DMS114 treated with DMSO at 0.1 percent for 48 hours (cell line): ENCODE measurements around the gene HDAC4.
"Not testable (repeated sequence)": the region's sequence is repeated elsewhere in the genome, so short reads cannot be mapped to it uniquely, and the experiment has no call there.

Source experiments
- DNase-seq: peaks from one replicate; lab custom pipeline; 2025; ENCODE audit not compliant: unreplicated experiment; lab: John Stamatoyannopoulos, UW

HDAC4 gene

GRCh38 chr2:239400596-239401066 lies at the start of gene HDAC4:
Gene HDAC4 (minus strand): TSS chr2:239401020. CDS start chr2:239352699, 48,321 bp downstream.
- no peak for DNase-seq

DNA sequence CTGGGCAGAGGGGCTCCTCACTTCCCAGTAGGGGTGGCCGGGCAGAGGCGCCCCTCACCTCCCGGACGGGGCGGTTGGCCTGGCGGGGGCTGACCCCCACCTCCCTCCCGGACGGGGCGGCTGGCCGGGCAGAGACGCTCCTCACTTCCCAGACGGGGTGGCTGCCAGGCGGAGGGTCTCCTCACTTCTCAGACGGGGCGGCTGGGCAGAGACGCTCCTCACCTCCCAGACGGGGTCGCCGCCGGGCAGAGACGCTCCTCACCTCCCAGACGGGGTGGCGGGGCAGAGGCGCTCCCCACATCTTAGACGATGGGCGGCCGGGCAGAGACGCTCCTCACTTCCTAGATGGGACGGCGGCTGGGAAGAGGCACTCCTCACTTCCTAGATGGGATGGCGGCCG lies 48.6 kb upstream of the HDAC4 start:
- DNase-seq, result not testable (repeated sequence)

DNA sequence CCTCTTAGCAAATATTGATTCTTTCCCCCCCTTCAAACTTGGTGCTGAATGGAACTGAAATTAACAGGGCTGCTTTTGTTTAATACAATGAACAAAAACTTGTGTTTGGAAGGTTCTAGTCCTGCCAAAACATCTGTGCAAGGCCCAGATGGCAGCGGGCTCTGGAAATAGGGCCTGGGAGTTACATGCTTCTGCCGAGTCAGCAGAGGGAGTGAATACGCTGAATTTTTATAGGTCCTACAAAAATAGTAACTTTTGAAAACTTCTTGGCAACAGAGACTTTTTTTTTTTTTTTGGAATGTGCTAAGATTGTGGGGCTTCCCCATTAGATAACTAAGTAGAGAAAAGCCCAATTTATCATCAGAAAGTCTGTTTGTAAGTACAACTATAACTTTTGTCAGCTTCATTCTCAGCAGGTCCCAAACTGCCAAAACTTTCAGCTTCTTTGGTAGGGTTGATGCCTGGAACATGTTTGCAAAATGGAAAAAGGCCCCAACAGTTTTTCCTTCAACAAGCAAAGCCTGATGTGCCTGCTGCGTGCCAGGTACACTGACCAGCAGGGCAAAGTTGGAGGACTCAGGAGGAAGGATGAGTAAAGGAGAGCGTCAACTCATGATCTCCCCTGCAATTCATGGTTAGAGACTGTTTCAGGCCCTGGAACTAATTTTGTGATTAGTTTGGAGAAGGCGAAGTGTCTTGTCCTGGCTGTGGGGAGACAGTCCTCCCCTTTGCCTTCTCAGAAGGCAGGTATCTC lies 45.1 kb upstream of the HDAC4 start:
- DNase-seq, result no peak

DNA sequence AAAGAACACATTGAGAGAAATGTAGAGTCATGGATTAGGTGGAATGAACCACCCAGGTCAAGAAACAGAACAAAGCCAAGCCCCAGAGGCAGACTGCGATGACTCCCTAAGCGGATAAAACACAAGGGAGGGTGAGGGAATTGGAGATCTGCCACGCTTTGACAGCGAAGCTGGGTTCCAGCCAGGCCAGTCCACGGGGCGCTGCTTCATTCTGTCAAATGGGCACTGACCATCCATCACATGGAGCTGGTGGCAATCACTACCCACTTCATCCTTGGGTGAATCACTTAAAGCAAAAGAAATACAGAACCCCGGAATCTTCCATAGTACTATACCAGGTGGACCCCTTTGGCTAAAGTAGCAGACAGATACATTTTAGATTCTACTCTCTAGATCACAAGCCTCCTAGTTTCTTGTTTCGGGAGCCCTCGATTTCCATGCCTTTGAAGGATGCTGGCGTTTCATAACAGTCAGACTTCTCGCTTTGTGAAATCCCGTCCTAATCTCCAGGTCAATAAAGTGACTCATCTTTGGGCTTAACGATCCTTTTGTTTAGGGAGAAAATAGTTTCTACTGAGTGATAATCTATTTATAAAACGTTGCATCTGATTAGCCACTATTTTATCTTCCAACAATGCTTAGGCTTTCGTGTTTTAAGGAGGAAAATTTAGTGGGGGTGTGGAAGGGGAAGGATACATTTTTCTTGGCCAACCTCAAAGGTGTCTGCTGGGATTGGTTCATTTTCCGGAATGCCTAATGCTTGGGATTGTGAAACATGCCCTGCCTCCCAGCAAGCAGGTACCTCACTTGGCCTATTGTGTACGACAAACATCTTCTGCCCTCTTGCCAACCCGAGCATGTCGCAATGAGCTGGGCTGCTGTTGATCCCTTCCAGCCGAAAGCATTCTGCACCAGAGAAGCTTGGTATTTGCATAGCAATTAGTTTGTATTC lies 44.1 kb upstream of the HDAC4 start:
- no peak for DNase-seq

- DNase-seq, result no peak
Measured at GRCh38 chr2:239443666-239444567, 43.1 kb upstream of the HDAC4 start.

- DNase-seq, result no peak
Measured at GRCh38 chr2:239443102-239443620, 42.3 kb upstream of the HDAC4 start.

- no peak for DNase-seq
Measured at GRCh38 chr2:239442192-239442591, 41.4 kb upstream of the HDAC4 start.

- no peak for DNase-seq
Measured at GRCh38 chr2:239441261-239442078, 40.6 kb upstream of the HDAC4 start.

DNA sequence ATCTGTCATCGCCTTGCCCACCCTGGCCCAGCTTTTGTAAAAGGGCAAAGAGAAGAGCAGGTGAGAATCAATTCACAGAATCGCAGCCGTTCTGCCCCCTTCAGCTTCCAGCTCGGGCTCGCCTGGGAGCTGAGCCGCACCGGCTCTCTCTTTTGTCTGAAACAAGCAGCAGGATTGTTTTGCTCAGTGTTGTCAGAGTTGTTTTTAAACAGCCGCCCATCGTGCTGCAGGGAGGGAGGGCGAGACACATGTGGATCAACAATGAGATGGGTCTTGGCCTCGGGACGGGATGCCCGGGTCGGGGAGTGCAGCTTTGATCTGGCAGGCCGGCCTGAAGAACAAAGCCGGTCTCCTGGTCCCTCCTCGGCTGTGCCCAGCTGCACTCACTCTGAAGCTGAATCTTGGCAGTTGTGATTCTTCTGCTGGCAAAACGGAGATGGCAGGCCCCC lies 39.7 kb upstream of the HDAC4 start:
- DNase-seq, result no peak

DNA sequence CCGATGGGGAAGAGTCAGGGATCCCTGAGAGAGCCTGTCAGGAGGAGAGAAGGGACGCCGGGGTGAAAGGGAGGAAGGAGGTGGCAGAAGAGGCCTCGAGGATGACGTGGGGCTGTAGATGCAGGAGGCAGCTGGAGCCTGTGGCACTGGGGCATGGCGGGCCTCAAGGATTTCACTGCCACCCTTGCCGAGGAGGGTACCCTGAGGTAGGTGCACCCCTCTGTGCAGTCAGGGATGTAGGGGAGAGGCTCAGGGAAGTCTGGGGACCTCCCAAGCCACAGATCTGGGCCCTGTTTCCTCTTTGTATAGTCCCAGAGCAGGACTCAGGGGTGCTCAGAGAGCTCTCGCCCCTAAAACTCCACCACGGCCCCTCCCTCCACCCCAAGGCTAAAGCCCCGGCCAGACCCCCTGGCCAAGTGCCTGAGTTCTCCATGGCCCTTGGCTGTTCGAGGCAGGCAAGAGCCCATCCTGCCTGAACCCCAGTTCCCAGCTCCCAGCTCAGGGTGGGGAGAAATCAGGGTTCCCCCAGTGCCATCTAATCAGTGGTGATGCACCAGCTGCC lies 39.0 kb upstream of the HDAC4 start:
- DNase-seq, result no peak

GRCh38 chr2:239438995-239439753 lies 38.4 kb upstream of the HDAC4 start:
- no peak for DNase-seq

DNA sequence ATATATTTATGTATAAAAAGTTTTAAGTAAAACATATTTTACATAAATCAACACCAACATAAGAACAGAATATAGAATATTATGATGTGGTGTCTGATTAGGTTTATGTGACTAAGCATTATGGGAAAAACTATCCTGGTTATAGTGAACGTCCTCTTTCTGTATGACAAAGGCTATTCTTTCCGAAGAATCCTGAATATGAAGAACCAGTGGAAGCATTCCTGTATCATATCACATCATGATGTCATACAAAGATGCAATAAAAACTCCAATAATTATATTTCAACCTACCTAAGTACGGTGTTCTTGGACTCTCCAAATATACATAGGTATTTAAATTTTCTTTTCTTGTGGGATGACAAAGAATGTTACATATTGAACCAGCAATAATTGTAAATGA lies 37.5 kb upstream of the HDAC4 start:
- DNase-seq, result no peak

DNA sequence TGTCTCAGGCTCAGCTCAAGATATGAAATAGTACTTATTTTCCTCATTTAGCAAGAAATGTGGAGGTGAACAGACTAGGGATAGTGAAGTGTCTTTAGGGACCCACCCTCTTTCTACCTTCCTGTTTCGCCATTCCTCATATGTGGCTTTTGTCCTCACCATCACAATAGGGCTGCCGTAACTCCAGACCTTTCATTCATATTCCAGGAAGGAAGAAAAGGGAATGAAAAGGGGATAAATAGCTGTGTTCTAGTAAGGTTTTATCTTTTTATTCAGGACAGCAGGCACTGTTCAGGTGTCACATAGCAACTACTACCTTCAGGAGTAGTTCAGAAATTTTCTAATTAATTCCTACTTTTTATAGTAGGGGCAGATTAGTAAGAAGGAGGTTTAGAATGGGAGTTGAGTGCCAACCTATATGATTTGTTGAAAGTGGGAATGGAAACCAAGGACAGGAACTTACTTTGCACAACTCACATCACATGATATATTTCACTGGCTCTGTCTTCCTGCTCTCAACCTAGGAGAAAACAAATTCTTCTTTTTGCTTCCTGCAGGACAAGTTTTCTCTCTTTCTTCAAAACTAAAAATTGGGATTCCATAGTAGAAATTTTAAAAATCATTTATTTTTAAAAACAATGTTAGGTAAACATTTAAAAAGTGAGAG lies 36.0 kb upstream of the HDAC4 start:
- no peak for DNase-seq

DNA sequence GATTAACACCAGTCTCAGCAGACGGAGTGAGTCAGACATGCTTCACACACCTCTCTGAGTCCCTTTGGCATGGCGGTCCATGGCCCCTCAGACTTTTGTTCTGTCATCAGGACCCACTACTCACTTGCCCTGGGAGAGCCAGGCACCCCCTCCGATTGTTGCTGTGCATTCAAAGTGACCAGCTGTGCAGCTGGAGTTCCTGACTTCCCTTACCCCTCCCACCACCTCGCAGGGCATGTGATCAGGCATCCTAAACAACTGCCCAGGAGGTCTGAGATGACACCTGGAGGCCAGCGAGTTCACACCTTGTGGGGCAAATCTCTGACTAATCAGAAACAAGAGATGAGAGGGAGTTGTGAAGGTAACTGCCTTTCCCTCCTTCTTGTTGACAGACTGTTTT lies 35.3 kb upstream of the HDAC4 start:
- no peak for DNase-seq

DNA sequence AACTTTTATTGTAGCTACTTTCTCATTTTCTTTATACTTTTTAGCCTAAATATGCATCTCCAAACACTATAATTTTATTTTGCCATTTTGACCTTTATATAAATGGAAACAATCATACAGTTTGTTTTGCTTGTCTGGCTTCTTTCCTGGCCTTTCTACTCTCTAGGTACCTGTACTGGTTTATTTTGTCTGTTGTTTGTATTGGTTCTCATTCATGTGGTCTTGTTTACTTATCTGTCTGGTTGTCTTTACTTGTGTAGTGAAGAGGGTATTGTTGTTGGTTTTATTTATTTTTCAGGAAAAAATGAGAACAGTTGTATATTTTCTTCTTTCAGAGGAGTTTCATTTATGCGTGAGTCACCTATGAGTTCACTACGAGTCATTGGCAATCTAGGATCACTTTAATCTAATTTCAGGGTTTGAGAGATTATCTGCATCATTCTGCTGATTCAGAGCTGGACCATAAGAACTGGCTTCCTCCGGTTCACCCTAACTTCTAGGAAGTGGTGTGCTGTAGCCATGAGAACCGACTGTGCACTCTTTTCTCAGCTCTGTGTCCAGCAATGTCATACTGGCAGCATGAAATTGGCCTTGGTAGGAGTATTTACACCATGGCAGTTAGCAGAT lies 33.1 kb upstream of the HDAC4 start:
- no peak for DNase-seq

- DNase-seq, result no peak
Measured at GRCh38 chr2:239432174-239432573, 31.4 kb upstream of the HDAC4 start.

GRCh38 chr2:239431536-239431935 lies 30.7 kb upstream of the HDAC4 start:
- DNase-seq, result no peak
